ENCODE measurements around the gene MACROD1.
A peak's percentile ranks its signal among the peaks of the same experiment; 100 is the strongest.

MACROD1 gene

GRCh38 chr11:64095273-64095817, 70.6 kb downstream of the MACROD1 start:
- Histone ChIP-seq H3K36me3 (ENCODE audit: control insufficient read depth in 5 of 5, insufficient read depth in 5 of 5, low read length in 5 of 5) (no peaks in the 10 kb centered on the region), H3K27me3 (ENCODE audit: control insufficient read depth in 5 of 5, insufficient read depth in 4 of 5, low read length in 5 of 5) (no peaks in the 10 kb centered on the region), H3K9ac (ENCODE audit: low read length in 5 of 5) (peak overlapping the region in 1 of 5 donors; percentile 59), H3K4me1 (ENCODE audit: control insufficient read depth in 5 of 5, insufficient read depth in 5 of 5, low read length in 5 of 5) (peaks cover 11 to 59% (median 46%) of the 10 kb centered on the region in 5 donors), H3K9me3 (ENCODE audit: control insufficient read depth in 5 of 5, low read length in 5 of 5) (no peaks in the 10 kb centered on the region), H3K4me3 (ENCODE audit: low read depth in 1 of 5, low read length in 5 of 5) (no peak overlapping the region), H3K27ac (ENCODE audit: low read depth, low read length) (peak overlapping the region; percentile 35)

DNA sequence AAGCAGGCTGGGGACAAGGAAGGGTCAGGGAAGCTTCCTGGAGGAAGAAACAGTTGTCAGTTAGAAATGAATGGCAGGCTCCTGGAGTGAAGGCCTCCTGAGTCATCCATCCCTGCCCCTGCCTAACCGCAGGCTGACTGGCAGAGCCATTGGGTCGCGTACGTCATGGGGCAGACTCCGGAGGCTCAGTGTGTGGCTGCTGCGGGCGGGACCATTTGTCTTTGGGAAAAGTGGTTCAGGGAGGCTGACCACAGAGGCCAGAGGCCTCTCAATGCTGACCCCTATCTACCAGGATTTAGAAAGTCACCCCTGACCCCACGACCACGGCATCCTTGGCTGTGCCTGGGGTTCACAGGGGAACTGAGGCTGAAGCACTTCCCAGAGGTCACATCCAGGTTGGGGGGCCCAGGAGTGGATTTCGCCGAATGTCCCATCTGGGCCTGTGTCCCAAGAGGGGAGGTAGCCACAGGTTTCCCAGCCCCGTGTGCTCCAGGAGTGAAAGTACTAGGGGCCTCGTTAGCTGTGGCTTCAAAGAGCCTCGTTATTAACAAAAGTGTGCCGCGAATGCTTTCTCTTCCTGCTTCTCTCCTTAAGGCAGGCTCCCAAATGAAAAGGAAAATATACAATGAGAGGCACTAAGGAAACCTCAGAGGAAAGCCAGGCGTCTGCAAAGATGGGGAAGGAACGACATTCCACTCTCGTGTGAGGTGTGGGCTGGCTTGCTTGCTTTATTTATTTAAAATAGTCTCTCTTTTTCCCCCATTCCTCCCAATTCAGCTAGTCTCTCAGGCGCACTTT, 71.3 kb downstream of the MACROD1 start:
- no peak overlapping the region for H3K4me3 ChIP-seq (ENCODE audit: low read depth in 1 of 5, low read length in 5 of 5)
- H3K27ac ChIP-seq (ENCODE audit: low read depth, low read length): peak overlapping the region; percentile 35
- no peaks in the 10 kb centered on the region for H3K27me3 ChIP-seq (ENCODE audit: control insufficient read depth in 5 of 5, insufficient read depth in 4 of 5, low read length in 5 of 5)
- peaks cover 11 to 66% (median 52%) of the 10 kb centered on the region in 5 donors for H3K4me1 ChIP-seq (ENCODE audit: control insufficient read depth in 5 of 5, insufficient read depth in 5 of 5, low read length in 5 of 5)
- no peaks in the 10 kb centered on the region for H3K36me3 ChIP-seq (ENCODE audit: control insufficient read depth in 5 of 5, insufficient read depth in 5 of 5, low read length in 5 of 5)
- peak overlapping the region in 1 of 5 donors; percentile 39 for H3K9ac ChIP-seq (ENCODE audit: low read length in 5 of 5)
- H3K9me3 ChIP-seq (ENCODE audit: control insufficient read depth in 5 of 5, low read length in 5 of 5): no peaks in the 10 kb centered on the region

DNA sequence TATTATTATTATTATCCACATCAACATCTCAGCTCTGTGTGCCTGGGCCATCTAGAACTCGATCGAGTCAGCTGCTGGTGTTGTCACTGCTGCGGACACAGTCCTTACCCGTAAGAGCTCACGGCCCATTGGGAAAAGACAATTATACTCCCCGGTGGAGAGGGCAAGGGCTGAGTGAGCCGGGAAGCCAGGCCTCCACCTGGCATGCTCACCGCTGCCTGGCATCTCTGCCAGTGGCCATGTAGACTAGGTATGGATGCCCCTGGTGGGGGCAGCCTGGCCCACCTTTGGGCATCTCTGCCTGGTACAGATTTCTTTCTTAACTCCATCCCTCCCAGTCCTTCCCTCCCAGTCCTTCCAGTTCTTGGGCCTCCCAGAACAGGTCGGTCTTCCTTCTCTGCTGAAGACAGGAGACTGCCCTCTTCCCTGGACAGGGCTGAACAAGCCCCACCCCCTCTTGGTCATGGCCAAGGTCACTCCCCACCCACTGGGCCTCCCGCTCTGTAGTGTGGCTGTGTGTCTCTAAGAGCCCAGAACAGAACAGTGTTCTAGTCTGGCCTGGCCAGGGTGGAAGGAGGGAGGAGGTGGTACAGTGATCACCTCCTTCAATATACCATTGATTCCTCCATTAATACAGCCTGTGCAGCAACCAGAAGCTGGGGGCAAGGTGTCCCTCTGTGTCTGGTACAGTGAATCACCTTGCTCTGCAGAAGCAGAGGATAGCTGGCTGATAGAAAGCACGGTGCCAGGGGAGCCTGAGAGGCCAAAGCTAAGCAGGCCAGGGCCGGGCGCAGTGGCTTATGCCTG, 72.5 kb downstream of the MACROD1 start:
- peak overlapping the region in 1 of 5 donors; percentile 31 for H3K9ac ChIP-seq (ENCODE audit: low read length in 5 of 5)
- H3K4me3 ChIP-seq (ENCODE audit: low read depth in 1 of 5, low read length in 5 of 5): no peak overlapping the region
- peaks cover 11 to 71% (median 54%) of the 10 kb centered on the region in 5 donors for H3K4me1 ChIP-seq (ENCODE audit: control insufficient read depth in 5 of 5, insufficient read depth in 5 of 5, low read length in 5 of 5)
- H3K27ac ChIP-seq (ENCODE audit: low read depth, low read length): no peak overlapping the region
- H3K9me3 ChIP-seq (ENCODE audit: control insufficient read depth in 5 of 5, low read length in 5 of 5): no peaks in the 10 kb centered on the region
- H3K36me3 ChIP-seq (ENCODE audit: control insufficient read depth in 5 of 5, insufficient read depth in 5 of 5, low read length in 5 of 5): no peaks in the 10 kb centered on the region
- no peaks in the 10 kb centered on the region for H3K27me3 ChIP-seq (ENCODE audit: control insufficient read depth in 5 of 5, insufficient read depth in 4 of 5, low read length in 5 of 5)

DNA sequence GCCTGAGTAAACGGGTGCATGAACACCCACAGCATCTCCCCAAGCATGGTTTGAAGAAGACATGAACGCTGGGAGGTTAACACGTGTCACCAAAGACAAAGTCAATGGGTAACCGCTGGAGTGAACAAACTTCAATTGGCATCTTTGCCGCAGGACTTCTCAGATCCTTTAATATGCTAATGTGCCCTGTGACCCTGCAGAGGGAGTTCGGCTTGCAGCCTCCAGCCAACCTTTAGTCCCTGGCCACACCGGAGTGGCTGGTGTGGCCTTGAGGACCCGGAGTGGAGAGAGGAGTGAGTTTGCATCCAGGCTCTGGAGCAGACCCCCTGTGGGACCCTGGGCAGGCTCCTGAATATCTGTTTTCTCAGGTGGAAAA, 73.2 kb downstream of the MACROD1 start:
- no peak overlapping the region for H3K4me3 ChIP-seq (ENCODE audit: low read depth in 1 of 5, low read length in 5 of 5)
- no peaks in the 10 kb centered on the region for H3K36me3 ChIP-seq (ENCODE audit: control insufficient read depth in 5 of 5, insufficient read depth in 5 of 5, low read length in 5 of 5)
- H3K27me3 ChIP-seq (ENCODE audit: control insufficient read depth in 5 of 5, insufficient read depth in 4 of 5, low read length in 5 of 5): no peaks in the 10 kb centered on the region
- no peak overlapping the region for H3K9ac ChIP-seq (ENCODE audit: low read length in 5 of 5)
- H3K9me3 ChIP-seq (ENCODE audit: control insufficient read depth in 5 of 5, low read length in 5 of 5): no peaks in the 10 kb centered on the region
- no peak overlapping the region for H3K27ac ChIP-seq (ENCODE audit: low read depth, low read length)
- H3K4me1 ChIP-seq (ENCODE audit: control insufficient read depth in 5 of 5, insufficient read depth in 5 of 5, low read length in 5 of 5): peaks cover 11 to 71% (median 54%) of the 10 kb centered on the region in 5 donors

DNA sequence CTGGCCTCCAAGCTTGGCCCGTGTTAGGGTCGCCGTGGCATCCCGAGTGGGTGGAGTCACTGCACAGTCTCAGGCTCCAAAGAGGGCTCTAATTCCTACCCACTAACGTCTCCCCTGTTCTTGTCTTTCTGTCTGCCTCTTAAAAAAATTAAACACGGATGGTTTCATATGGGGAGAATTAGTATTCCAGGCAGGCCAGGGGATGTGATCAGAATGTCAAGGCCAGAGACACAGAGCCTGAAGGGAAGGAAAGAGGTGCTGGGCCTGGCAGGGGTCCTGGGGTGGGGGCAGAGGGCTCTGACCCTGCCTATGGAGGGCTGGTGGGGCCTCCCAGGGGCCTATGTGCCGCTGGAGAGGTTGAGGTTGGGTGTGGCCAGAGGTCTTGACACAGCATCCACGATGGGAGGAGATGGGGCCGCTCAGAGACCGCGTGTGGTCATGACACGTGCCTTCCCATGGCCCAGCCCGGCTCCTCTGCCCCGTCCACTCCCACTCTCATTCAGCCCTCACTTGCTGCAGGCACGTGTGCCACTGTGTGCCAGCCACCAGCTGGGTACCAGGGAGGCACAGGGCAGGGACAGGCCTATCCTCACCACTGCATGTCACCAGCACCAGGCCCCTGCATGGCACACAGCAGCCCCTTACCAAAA, 73.7 kb downstream of the MACROD1 start:
- H3K36me3 ChIP-seq (ENCODE audit: control insufficient read depth in 5 of 5, insufficient read depth in 5 of 5, low read length in 5 of 5): no peaks in the 10 kb centered on the region
- H3K27ac ChIP-seq (ENCODE audit: low read depth, low read length): no peak overlapping the region
- H3K4me3 ChIP-seq (ENCODE audit: low read depth in 1 of 5, low read length in 5 of 5): no peak overlapping the region
- peak overlapping the region in 1 of 5 donors; percentile 15 for H3K9ac ChIP-seq (ENCODE audit: low read length in 5 of 5)
- no peaks in the 10 kb centered on the region for H3K9me3 ChIP-seq (ENCODE audit: control insufficient read depth in 5 of 5, low read length in 5 of 5)
- H3K27me3 ChIP-seq (ENCODE audit: control insufficient read depth in 5 of 5, insufficient read depth in 4 of 5, low read length in 5 of 5): no peaks in the 10 kb centered on the region
- H3K4me1 ChIP-seq (ENCODE audit: control insufficient read depth in 5 of 5, insufficient read depth in 5 of 5, low read length in 5 of 5): peaks cover 11 to 71% (median 54%) of the 10 kb centered on the region in 5 donors

DNA sequence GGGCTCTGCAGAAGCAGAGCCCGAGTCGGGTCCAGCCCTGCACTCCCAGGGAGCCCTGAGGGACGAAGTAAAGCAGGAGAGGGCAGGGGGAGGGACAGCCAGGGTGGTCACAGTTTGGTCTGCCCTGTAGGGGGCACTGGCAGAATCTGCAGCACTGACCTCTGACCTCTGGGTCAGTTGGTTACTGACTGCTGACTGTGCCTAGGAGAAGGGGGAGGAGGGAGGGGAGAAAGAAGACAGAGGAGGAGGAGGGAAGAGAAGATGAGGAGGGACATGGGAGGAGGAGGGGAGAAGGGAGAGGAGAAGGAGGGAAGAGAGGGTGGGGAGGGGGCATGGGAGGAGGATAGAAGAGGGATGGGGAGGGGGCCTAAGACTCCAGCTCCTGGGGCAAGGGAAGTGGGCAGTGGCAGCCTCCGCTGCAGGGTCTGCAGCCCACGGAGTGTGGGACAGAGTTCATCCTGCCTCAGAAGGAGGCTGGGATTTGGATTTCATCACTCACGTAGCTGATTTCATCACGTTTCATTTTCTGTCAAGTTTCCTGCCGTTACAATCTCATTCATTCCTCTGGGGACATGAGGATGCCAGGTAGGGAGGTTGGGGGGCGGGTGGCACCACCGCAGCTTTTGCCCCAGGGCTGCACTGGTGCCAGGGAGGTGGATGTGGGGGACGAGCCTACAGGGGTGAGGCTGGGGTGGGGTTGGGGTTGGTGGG, 75.0 kb downstream of the MACROD1 start:
- Histone ChIP-seq H3K9me3 (ENCODE audit: control insufficient read depth in 5 of 5, low read length in 5 of 5) (no peaks in the 10 kb centered on the region), H3K27me3 (ENCODE audit: control insufficient read depth in 5 of 5, insufficient read depth in 4 of 5, low read length in 5 of 5) (no peaks in the 10 kb centered on the region), H3K4me3 (ENCODE audit: low read depth in 1 of 5, low read length in 5 of 5) (no peak overlapping the region), H3K36me3 (ENCODE audit: control insufficient read depth in 5 of 5, insufficient read depth in 5 of 5, low read length in 5 of 5) (no peaks in the 10 kb centered on the region), H3K27ac (ENCODE audit: low read depth, low read length) (no peak overlapping the region), H3K4me1 (ENCODE audit: control insufficient read depth in 5 of 5, insufficient read depth in 5 of 5, low read length in 5 of 5) (peaks cover 11 to 68% (median 54%) of the 10 kb centered on the region in 5 donors), H3K9ac (ENCODE audit: low read length in 5 of 5) (no peak overlapping the region)

DNA sequence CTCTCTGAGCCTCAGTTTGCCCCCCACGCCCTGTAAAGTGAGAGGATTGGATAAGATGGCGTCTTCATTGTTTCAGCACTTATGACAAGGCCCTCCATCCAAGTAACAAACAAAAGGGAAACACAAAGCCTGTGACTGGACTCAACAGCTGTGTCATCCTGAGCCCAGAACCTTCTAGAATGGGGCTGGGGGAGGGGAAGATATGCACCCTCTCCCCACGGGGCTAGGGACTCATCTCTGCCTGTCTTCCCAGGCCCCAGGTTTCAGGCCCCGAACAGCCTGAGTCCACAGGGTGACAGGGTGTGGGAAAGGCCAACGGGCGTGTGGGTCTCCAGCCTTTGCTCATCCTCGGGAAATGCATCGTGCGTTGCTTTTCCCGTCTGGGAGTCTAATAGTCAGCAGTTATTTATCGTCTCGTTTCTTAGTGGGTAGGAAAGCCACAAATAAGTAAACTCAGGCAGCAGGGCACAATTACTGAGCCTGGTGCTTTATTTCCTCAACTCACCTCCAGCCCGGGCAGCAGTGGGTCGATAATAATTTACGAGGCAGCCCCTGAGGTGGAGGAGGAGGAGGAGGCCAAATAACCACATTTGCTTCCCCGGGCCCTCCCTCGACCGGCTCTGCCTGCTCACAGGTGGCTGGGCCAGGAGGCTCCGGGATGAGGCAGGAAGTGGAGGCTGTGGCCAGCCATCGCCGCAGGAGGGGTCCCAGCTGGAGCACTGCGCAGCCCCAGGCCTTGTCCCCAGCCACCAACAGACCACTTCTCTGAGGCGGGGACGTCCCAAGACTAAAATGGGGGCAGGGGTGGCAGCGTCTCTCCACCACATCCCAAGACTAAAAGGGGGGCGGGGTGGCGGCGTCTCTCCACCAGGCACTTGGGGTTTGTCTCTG, 75.8 kb downstream of the MACROD1 start:
- Histone ChIP-seq H3K27ac (ENCODE audit: low read depth, low read length) (no peak overlapping the region), H3K9ac (ENCODE audit: low read length in 5 of 5) (peak overlapping the region in 1 of 5 donors; percentile 4), H3K4me3 (ENCODE audit: low read depth in 1 of 5, low read length in 5 of 5) (no peak overlapping the region), H3K9me3 (ENCODE audit: control insufficient read depth in 5 of 5, low read length in 5 of 5) (no peaks in the 10 kb centered on the region), H3K36me3 (ENCODE audit: control insufficient read depth in 5 of 5, insufficient read depth in 5 of 5, low read length in 5 of 5) (no peaks in the 10 kb centered on the region), H3K4me1 (ENCODE audit: control insufficient read depth in 5 of 5, insufficient read depth in 5 of 5, low read length in 5 of 5) (peaks cover 7 to 60% (median 47%) of the 10 kb centered on the region in 5 donors), H3K27me3 (ENCODE audit: control insufficient read depth in 5 of 5, insufficient read depth in 4 of 5, low read length in 5 of 5) (no peaks in the 10 kb centered on the region)

GRCh38 chr11:64089493-64089892, 76.4 kb downstream of the MACROD1 start:
- no peaks in the 10 kb centered on the region for H3K27me3 ChIP-seq (ENCODE audit: control insufficient read depth in 5 of 5, insufficient read depth in 4 of 5, low read length in 5 of 5)
- no peaks in the 10 kb centered on the region for H3K36me3 ChIP-seq (ENCODE audit: control insufficient read depth in 5 of 5, insufficient read depth in 5 of 5, low read length in 5 of 5)
- H3K27ac ChIP-seq (ENCODE audit: low read depth, low read length): no peak overlapping the region
- H3K9ac ChIP-seq (ENCODE audit: low read length in 5 of 5): peak overlapping the region in 1 of 5 donors; percentile 4
- H3K4me1 ChIP-seq (ENCODE audit: control insufficient read depth in 5 of 5, insufficient read depth in 5 of 5, low read length in 5 of 5): peaks cover 2 to 54% (median 44%) of the 10 kb centered on the region in 5 donors
- H3K4me3 ChIP-seq (ENCODE audit: low read depth in 1 of 5, low read length in 5 of 5): no peak overlapping the region
- no peaks in the 10 kb centered on the region for H3K9me3 ChIP-seq (ENCODE audit: control insufficient read depth in 5 of 5, low read length in 5 of 5)

DNA sequence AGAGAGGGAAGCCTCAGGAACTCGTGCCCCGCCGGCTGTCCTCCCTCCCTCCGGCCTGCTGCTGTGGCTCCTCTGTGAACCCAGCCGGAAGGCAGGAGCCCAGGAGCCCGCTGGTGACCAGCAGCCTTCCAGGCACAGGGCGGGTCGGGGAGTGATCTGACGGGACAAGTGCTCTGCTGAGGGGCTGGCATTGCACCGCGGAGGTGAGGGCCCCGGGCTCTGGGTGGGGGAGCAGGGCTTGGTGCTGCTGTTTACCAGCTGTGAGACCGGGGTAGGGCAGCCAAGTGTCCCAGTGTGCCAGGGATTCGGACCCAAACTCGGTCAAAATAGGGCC, 76.9 kb downstream of the MACROD1 start:
- H3K9ac ChIP-seq (ENCODE audit: low read length in 5 of 5): no peak overlapping the region
- no peak overlapping the region for H3K4me3 ChIP-seq (ENCODE audit: low read depth in 1 of 5, low read length in 5 of 5)
- H3K27me3 ChIP-seq (ENCODE audit: control insufficient read depth in 5 of 5, insufficient read depth in 4 of 5, low read length in 5 of 5): no peaks in the 10 kb centered on the region
- no peaks in the 10 kb centered on the region for H3K36me3 ChIP-seq (ENCODE audit: control insufficient read depth in 5 of 5, insufficient read depth in 5 of 5, low read length in 5 of 5)
- no peaks in the 10 kb centered on the region for H3K9me3 ChIP-seq (ENCODE audit: control insufficient read depth in 5 of 5, low read length in 5 of 5)
- H3K27ac ChIP-seq (ENCODE audit: low read depth, low read length): no peak overlapping the region
- peaks cover 2 to 49% (median 42%) of the 10 kb centered on the region in 5 donors for H3K4me1 ChIP-seq (ENCODE audit: control insufficient read depth in 5 of 5, insufficient read depth in 5 of 5, low read length in 5 of 5)

Data from subcutaneous abdominal adipose tissue (tissue), 5 donors.